HepG2 (cell line): Measurements from ENCODE around the gene ACBD5. TPM values are rescaled to one million over a fixed set of nuclear protein-coding genes. Genes with fewer than 3 reads are reported as not detected.

Experiments used
- AGO1 ChIP-seq: fragments of 200-400 bp; formaldehyde crosslinking; IDR thresholded peaks from 2 replicates; pipeline ENCODE4 v1.6.1; 2017; ENCODE audit warnings: mild to moderate bottlenecking, low read depth, low read length, moderate library complexity; ENCODE audit not compliant: poor library complexity, severe bottlenecking
- ATF1 ChIP-seq: IDR thresholded peaks from 2 replicates; pipeline ENCODE4 v1.6.1; 2016; ENCODE audit warnings: mild to moderate bottlenecking, control low read depth
- ETV5 ChIP-seq: IDR thresholded peaks from 2 replicates; pipeline ENCODE4 v1.6.1; 2018; ENCODE audit warnings: missing biosample characterization, missing genetic modification reagents, inconsistent platforms, borderline replicate concordance
- JUN ChIP-seq: sonication (generic); formaldehyde crosslinking; IDR thresholded peaks from 2 replicates; pipeline ENCODE4 v1.4.0; 2020; ENCODE audit warnings: mild to moderate bottlenecking, missing genetic modification reagents
- LRRFIP1 ChIP-seq: sonication (generic); formaldehyde crosslinking; conservative IDR thresholded peaks from 2 replicates; pipeline ENCODE4 v1.4.0; 2020; ENCODE audit warnings: missing genetic modification reagents
- SALL2 ChIP-seq: sonication (generic); formaldehyde crosslinking; IDR thresholded peaks from 2 replicates; pipeline ENCODE4 v1.8.1; 2023; ENCODE audit warnings: mild to moderate bottlenecking, missing genetic modification reagents, inconsistent platforms
- SAP130 ChIP-seq: IDR thresholded peaks from 2 replicates; pipeline ENCODE4 v1.6.1; 2016; ENCODE audit warnings: low read depth
- ZBED4 ChIP-seq: sonication (generic); formaldehyde crosslinking; IDR thresholded peaks from 2 replicates; pipeline ENCODE4 v1.4.0; 2020; ENCODE audit warnings: missing genetic modification reagents, borderline replicate concordance
- ZBTB34 ChIP-seq: sonication (generic); formaldehyde crosslinking; IDR thresholded peaks from 2 replicates; pipeline ENCODE4 v1.8.0; 2022; ENCODE audit warnings: mild to moderate bottlenecking, missing genetic modification reagents
- ZNF136 ChIP-seq: sonication (generic); formaldehyde crosslinking; IDR thresholded peaks from 2 replicates; pipeline ENCODE4 v1.8.1; 2022; ENCODE audit warnings: low read depth, mild to moderate bottlenecking, moderate library complexity, missing genetic modification reagents
- ZNF333 ChIP-seq: sonication (generic); formaldehyde crosslinking; IDR thresholded peaks from 2 replicates; pipeline ENCODE4 v1.4.0; 2020; ENCODE audit warnings: mild to moderate bottlenecking, missing genetic modification reagents, borderline replicate concordance
- ZNF510 ChIP-seq: sonication (generic); formaldehyde crosslinking; IDR thresholded peaks from 2 replicates; pipeline ENCODE4 v1.4.0; 2020; ENCODE audit warnings: low read depth, mild to moderate bottlenecking, missing genetic modification reagents
- ZNF576 ChIP-seq: sonication (generic); formaldehyde crosslinking; IDR thresholded peaks from 2 replicates; pipeline ENCODE4 v1.4.0; 2020; ENCODE audit warnings: mild to moderate bottlenecking, missing genetic modification reagents
- polyA plus RNA-seq, 8 experiments: library from polyadenylated mRNA; depleted of rRNA in 3 of 8; stranded (reverse) in 7 of 8; unstranded in 1 of 8; fragments of >200 nt; fragmentation: Illumina TruSeq in 4 of 8; extraction: Trizol in 4 of 8; gene quantifications; 2 replicates each; pipeline versions ENCODE4 v1.2.1 to v1.2.3, GENCODE V29; 2011 to 2016; ENCODE audit warnings: low read depth in 4 of 8, missing spikeins in 1 of 8, mixed read lengths in 1 of 8; ENCODE audit not compliant: insufficient read depth in 1 of 8
- total RNA-seq, 5 experiments: library from RNA; depleted of rRNA; stranded (reverse); fragments of >200 nt; fragmentation: Illumina TruSeq; extraction: Trizol; gene quantifications; 2 replicates each; pipeline ENCODE4 v1.2.3, GENCODE V29; 2016; ENCODE audit warnings: low read depth in 1 of 5
- TF ChIP-seq, protein P1 (sequence below): fragments of 450-650 bp; IDR thresholded peaks from 2 replicates; pipeline ENCODE4 v1.6.1; 2017; ENCODE audit warnings: mild to moderate bottlenecking
- TF ChIP-seq, protein P2 (sequence below): sonication (generic); formaldehyde crosslinking; IDR thresholded peaks from 2 replicates; pipeline ENCODE4 v1.8.0; 2023; ENCODE audit warnings: mild to moderate bottlenecking, missing genetic modification reagents

The ACBD5 gene
- total and polyA plus RNA-seq, 2 of the 13 experiments (the other 11 are each of a cell fraction or from before 2014, with no cell fraction given): 10.3 to 14.8 TPM

GRCh38 chr10:27242951-27243551 lies 2.5 kb upstream of the ACBD5 start (continued):
- no peak for TF ChIP-seq ETV5 (CRISPR knock-in tag)
- 0 out of 2 replicates have a peak, but pooled peaks have one; percentile 25 for TF ChIP-seq ZNF510 (CRISPR knock-in tag)
- TF ChIP-seq ZBED4: no peak
- TF ChIP-seq ZNF136 (CRISPR knock-in tag): no peak; the same call in 1 of the 2 replicates
- TF ChIP-seq, protein P1, sequence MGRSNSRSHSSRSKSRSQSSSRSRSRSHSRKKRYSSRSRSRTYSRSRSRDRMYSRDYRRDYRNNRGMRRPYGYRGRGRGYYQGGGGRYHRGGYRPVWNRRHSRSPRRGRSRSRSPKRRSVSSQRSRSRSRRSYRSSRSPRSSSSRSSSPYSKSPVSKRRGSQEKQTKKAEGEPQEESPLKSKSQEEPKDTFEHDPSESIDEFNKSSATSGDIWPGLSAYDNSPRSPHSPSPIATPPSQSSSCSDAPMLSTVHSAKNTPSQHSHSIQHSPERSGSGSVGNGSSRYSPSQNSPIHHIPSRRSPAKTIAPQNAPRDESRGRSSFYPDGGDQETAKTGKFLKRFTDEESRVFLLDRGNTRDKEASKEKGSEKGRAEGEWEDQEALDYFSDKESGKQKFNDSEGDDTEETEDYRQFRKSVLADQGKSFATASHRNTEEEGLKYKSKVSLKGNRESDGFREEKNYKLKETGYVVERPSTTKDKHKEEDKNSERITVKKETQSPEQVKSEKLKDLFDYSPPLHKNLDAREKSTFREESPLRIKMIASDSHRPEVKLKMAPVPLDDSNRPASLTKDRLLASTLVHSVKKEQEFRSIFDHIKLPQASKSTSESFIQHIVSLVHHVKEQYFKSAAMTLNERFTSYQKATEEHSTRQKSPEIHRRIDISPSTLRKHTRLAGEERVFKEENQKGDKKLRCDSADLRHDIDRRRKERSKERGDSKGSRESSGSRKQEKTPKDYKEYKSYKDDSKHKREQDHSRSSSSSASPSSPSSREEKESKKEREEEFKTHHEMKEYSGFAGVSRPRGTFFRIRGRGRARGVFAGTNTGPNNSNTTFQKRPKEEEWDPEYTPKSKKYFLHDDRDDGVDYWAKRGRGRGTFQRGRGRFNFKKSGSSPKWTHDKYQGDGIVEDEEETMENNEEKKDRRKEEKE: no peak
- TF ChIP-seq ATF1 (CRISPR knock-in tag): peak; percentile 80
- TF ChIP-seq LRRFIP1 (CRISPR knock-in tag): no peak
- peak; percentile 65 for TF ChIP-seq SAP130 (CRISPR knock-in tag)
- TF ChIP-seq ZNF333: no peak
- TF ChIP-seq ZNF576 (CRISPR knock-in tag): no peak
- TF ChIP-seq, protein P2, sequence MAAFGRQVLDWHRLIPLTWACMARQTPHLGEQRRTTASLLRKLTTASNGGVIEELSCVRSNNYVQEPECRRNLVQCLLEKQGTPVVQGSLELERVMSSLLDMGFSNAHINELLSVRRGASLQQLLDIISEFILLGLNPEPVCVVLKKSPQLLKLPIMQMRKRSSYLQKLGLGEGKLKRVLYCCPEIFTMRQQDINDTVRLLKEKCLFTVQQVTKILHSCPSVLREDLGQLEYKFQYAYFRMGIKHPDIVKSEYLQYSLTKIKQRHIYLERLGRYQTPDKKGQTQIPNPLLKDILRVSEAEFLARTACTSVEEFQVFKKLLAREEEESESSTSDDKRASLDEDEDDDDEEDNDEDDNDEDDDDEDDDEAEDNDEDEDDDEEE (CRISPR knock-in tag): 0 out of 2 replicates have a peak, but pooled peaks have one; percentile 50
- TF ChIP-seq SALL2 (CRISPR knock-in tag): no peak
- TF ChIP-seq JUN (CRISPR knock-in tag): 0 out of 2 replicates have a peak, but pooled peaks have one; percentile 56
- no peak for TF ChIP-seq ZBTB34
- TF ChIP-seq AGO1: no peak
